ENCODE data around the gene NSUN7. TPM values are rescaled to one million over a fixed set of nuclear protein-coding genes. Genes with fewer than 3 reads are reported as not detected.

NSUN7 gene
- total RNA-seq, 4 donors from 2014 or later = 2.1 to 8.7 (median 2.9) TPM

DNA sequence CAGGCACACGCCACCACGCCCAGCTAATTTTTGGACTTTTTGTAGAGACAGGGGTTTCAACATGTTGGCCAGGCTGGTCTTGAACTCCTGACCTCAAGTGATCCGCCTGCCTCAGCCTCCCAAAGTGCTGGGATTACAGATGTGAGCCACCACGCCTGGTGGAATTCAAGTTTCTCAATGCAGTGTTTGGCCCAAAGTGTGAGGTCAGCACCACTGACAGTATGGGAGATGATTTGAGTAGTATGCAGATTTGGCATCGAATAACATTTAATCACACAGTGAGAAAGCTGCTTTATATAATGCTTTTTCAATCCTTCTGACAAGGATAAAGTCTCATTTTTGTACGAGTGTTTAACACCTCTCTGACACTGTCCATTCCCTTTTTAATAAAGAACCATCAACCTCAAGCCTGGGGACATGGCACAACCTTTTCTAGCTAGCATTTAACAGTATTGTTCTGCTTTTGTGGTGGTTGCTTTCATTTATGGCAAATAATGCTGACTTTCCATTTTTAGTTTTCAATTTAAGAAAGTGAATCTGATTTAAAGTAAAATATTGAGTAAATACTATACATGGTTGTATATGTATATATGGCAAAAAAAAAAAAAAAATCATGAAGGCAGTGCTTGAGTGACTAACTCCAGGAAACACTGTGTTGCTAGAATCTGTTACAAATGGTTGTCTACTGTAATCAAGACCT is 4.3 kb upstream of the NSUN7 start:
- Histone ChIP-seq H3K4me3 (no peak overlapping the region), H3K36me3 (no peaks in the 10 kb centered on the region), H3K9me3 (no peaks in the 10 kb centered on the region), H3K27me3 (peaks cover 9% of the 10 kb centered on the region), H3K27ac (no peak overlapping the region), H3K4me1 (peaks cover 0 to 12% (median 0%) of the 10 kb centered on the region in 3 donors)
- WGBS, 2 donors (ENCODE audit: low coverage in 1 of 2) = 44 to 71% methylated on average over 1 to 4 of the region's 6 CpGs
- TF ChIP-seq, protein P1, sequence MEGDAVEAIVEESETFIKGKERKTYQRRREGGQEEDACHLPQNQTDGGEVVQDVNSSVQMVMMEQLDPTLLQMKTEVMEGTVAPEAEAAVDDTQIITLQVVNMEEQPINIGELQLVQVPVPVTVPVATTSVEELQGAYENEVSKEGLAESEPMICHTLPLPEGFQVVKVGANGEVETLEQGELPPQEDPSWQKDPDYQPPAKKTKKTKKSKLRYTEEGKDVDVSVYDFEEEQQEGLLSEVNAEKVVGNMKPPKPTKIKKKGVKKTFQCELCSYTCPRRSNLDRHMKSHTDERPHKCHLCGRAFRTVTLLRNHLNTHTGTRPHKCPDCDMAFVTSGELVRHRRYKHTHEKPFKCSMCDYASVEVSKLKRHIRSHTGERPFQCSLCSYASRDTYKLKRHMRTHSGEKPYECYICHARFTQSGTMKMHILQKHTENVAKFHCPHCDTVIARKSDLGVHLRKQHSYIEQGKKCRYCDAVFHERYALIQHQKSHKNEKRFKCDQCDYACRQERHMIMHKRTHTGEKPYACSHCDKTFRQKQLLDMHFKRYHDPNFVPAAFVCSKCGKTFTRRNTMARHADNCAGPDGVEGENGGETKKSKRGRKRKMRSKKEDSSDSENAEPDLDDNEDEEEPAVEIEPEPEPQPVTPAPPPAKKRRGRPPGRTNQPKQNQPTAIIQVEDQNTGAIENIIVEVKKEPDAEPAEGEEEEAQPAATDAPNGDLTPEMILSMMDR (IDR thresholded peaks at IDR 0.05) = no peak
- TF ChIP-seq POLR2A (IDR thresholded peaks at IDR 0.05) (no peak), EP300 (IDR thresholded peaks at IDR 0.05) (no peak), POLR2AphosphoS5 (IDR thresholded peaks at IDR 0.05) (no peak)
- ATAC-seq = no peak

DNA sequence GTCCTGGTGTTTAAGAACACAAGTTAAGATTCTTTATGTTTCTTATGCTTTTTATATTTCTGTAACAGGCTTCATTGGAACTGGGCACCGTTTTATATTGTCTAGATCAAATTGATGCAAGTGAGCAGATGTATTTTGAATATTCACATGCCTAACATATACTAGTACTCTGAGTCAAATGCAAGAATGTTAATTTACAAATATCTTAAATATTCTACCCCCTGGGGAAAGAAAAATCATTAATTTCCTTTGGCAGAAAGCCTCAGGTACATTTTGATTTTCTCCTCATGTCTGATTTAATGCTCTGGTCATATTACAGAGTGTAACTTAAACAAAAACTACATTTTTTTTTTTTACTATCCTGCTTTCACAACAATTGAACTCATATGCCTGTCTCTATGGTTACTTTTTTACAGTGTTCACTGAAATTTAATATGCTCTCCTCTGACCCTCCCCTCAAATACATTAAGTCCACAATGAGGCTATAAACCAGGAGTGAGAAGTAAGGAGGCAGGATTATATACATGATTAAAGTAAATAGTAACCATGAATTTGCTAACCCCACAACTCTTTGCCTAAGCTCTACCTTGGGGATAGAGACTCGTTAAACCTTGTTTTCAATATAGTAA is 2.4 kb upstream of the NSUN7 start:
- H3K4me3 ChIP-seq = no peak overlapping the region
- peaks cover 11% of the 10 kb centered on the region for H3K27me3 ChIP-seq
- no peaks in the 10 kb centered on the region for H3K36me3 ChIP-seq
- WGBS, 2 donors (ENCODE audit: low coverage in 1 of 2) = 76 to 88% methylated on average over 2 of the region's 2 CpGs
- H3K27ac ChIP-seq = no peak overlapping the region
- H3K4me1 ChIP-seq = peaks cover 0 to 20% (median 0%) of the 10 kb centered on the region in 3 donors
- no peak for ATAC-seq
- no peaks in the 10 kb centered on the region for H3K9me3 ChIP-seq
- TF ChIP-seq, protein P1 (IDR thresholded peaks at IDR 0.05) = no peak
- TF ChIP-seq EP300 (IDR thresholded peaks at IDR 0.05) (no peak), POLR2A (IDR thresholded peaks at IDR 0.05) (no peak), POLR2AphosphoS5 (IDR thresholded peaks at IDR 0.05) (no peak)

DNA sequence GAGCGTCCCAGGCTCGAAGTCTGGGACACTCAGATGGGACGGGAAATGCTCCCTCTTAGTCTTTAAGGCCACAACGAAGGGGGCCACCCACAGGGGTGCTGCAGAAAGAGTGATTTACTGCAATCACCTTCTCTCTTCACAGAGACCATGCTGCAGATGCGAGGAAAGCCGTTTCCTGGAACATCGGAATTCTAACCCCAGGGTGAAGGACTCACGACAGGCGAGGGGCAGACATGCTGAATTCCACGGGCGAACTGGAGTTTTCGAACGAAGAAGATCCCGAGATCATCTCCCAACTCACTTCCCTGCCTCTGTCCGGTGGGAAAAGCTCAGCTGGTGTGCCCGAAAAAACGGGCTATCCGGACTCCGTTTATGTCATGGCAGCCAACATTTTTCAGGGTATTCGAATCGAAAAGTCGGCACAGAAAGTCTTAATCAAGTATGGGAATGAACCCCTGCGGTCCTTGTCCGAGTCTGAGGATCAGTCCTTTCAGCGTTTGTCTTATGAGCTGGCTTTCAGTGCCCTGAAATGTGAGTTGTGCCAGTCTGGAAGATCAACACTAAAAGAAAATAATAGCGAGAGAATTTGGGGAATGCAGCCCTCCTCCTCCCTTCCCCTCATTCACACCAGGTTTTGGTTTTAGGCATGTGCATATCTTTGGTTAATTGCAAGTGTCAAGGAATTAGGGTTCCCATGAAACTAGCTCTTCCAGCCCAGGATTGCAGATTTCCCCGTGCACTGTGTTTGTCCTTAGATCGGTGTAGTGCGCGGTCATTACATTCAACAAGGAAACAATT is 905 bp downstream of the NSUN7 start:
- Histone ChIP-seq H3K4me3 (peak overlapping the region; percentile 38 to 61), H3K4me1 (peaks cover 0 to 20% (median 0%) of the 10 kb centered on the region in 3 donors), H3K27ac (peak overlapping the region in 2 of 4 donors; percentile 36 to 73), H3K36me3 (no peaks in the 10 kb centered on the region), H3K9me3 (no peaks in the 10 kb centered on the region), H3K27me3 (peaks cover 11% of the 10 kb centered on the region)
- ATAC-seq = no peak
- 17 to 28% methylated on average over 15 to 19 of the region's 30 CpGs for WGBS, 2 donors (ENCODE audit: low coverage in 1 of 2)
- TF ChIP-seq, protein P1 (IDR thresholded peaks at IDR 0.05) = no peak
- TF ChIP-seq EP300 (IDR thresholded peaks at IDR 0.05) (no peak), POLR2A (IDR thresholded peaks at IDR 0.05) (no peak), POLR2AphosphoS5 (IDR thresholded peaks at IDR 0.05) (no peak)

DNA sequence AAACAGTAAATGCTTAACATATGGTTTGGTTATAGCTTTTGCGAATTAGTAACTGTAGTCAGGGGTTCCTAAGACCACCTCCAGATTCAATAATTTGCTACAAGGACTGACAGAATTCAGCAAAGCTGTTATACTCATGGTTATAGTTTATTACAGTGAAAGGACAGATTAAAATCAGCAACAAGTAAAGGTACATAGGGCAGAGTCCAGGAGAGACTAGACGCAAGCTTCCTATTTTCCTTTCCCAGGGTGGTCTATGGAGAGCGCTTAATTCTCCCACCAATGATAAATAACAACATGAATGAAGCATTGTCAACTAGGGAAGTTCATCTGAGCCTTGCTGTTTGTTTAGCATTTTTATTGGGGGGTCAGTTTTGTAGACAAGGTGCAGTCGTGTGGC is 5.9 kb downstream of the NSUN7 start:
- no peak for ATAC-seq
- TF ChIP-seq, protein P1 (IDR thresholded peaks at IDR 0.05) = no peak
- TF ChIP-seq POLR2AphosphoS5 (IDR thresholded peaks at IDR 0.05) (no peak), EP300 (IDR thresholded peaks at IDR 0.05) (no peak), POLR2A (IDR thresholded peaks at IDR 0.05) (no peak)
- Histone ChIP-seq H3K4me3 (no peak overlapping the region), H3K36me3 (no peaks in the 10 kb centered on the region), H3K27me3 (no peaks in the 10 kb centered on the region), H3K9me3 (no peaks in the 10 kb centered on the region), H3K27ac (no peak overlapping the region), H3K4me1 (peaks cover 0 to 6% (median 0%) of the 10 kb centered on the region in 3 donors)
- WGBS, 2 donors (ENCODE audit: low coverage in 1 of 2) = 79 to 88% methylated on average over 3 to 4 of the region's 4 CpGs

Measured in gastroesophageal sphincter (tissue), 4 donors.